HFF-Myc (cell line): Measurements from ENCODE around the gene GTF2IRD2.
A peak's percentile ranks its signal among the peaks of the same experiment; 100 is the strongest.
"Not testable (repeated sequence)": the region's sequence is repeated elsewhere in the genome, so short reads cannot be mapped to it uniquely, and the experiment has no call there.

ENCODE experiments used
- DNase-seq: peaks from one replicate; pipeline ENCODE4 v3.0.0-alpha.2; 2011; ENCODE audit warnings: low read depth; ENCODE audit errors: extremely low read depth
- H3K4me3 ChIP-seq: replicated peaks from 2 replicates; pipeline ENCODE4 v1.5.1; 2011; ENCODE audit warnings: low read depth, mild to moderate bottlenecking, control low read depth, low read length

Gene GTF2IRD2

DNA sequence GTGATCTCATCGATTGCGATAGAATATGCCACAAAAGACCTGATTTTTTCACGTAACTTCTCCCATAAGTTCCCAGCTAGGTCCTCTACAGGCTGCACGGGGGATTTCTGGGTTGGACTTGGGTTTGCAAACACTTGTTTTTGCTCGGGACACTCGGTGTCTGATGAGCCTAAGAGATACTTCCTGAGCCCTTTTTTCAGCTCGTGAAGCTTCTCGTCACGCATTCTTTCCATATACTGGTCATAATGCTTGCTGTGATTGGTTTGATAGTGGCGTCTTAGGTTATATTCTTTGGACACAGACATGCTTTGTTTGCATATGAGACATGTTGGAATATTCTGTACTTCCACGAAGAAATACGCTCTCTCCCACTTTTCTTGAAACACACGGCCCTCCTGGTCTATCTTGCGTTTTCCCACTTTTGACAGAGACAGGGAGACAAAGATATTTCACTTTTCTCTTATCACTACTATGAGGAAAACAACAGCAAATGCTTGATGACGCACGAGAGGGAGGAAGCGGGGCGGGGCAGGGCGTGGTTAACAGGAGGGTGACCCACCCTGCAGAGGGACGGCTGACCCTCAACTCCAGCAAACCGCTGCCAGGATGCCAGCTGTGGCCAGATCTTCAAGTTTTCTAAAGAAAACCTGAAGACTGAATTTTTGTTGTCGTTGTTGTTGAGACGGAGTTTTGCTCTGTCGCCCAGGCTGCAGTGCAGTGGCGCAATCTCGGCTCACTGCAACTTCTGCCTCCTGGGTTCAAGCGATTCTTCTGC is 53.4 kb downstream of the GTF2IRD2 start:
- not testable (repeated sequence) for DNase-seq, H3K4me3 ChIP-seq

GRCh38 chr7:74789200-74789736 is 62.1 kb downstream of the GTF2IRD2 start:
- not testable (repeated sequence) for H3K4me3 ChIP-seq, DNase-seq

DNA sequence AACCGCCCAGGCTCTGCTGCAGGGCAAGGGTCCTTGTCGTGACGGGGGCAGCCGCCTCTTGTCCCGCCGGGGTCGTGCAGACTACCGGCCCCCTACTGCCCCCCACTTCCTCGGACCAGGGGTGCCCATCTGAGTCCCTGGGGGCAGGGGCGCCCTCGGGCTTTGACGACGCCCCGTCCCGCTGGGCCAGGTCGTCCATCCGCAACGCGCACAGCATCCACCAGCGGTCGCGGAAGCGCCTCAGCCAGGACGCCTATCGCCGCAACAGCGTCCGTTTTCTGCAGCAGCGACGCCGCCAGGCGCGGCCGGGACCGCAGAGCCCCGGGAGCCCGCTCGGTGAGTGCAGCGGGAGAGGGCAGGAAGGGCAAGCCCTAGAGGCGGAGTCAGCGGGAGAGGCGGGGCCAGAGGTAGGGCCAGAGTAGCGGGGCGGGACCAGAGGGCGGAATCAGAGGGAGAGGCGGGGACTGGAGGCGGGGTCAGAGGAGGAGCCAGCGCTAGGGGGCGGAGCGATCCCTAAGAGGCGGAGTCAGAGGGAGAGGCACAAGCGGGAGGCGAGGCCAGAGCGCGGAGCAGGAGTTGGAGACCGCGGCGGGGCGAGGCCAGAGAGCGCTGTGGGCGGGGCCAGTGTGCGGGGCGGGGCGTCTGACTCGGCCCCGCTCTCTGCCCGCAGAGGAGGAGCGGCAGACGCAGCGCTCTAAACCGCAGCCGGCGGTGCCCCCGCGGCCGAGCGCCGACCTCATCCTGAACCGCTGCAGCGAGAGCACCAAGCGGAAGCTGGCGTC is 62.8 kb downstream of the GTF2IRD2 start:
- not testable (repeated sequence) for DNase-seq
- peak overlapping the region; percentile 20; the same call in 1 of the 2 replicates for H3K4me3 ChIP-seq

DNA sequence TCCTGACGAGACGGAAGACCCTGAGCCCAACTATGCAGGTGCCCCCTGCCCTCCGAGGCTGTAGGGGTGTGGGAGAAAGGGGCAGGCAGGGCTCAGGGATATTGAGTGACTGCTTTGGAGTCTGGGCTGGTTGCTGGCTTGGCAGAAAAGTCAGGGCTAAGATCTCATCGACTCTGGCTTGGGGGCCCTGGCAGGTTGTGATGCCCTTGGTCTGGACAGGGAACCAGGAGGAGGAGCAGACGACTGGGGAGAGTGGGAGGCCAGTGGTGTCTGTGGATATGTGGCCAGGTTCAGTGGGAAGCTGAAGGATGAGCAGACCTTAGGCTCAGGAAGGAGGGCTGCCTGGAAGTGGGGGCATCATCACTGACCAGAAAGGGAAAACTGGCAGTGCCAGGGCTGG is 67.8 kb downstream of the GTF2IRD2 start:
- not testable (repeated sequence) for DNase-seq, H3K4me3 ChIP-seq

- not testable (repeated sequence) for H3K4me3 ChIP-seq, DNase-seq
Observed at GRCh38 chr7:74781746-74782145, 69.7 kb downstream of the GTF2IRD2 start.

GRCh38 chr7:74779053-74779452 is 72.4 kb downstream of the GTF2IRD2 start:
- not testable (repeated sequence) for DNase-seq, H3K4me3 ChIP-seq

GRCh38 chr7:74775111-74775510 is 76.3 kb downstream of the GTF2IRD2 start:
- not testable (repeated sequence) for H3K4me3 ChIP-seq, DNase-seq

DNA sequence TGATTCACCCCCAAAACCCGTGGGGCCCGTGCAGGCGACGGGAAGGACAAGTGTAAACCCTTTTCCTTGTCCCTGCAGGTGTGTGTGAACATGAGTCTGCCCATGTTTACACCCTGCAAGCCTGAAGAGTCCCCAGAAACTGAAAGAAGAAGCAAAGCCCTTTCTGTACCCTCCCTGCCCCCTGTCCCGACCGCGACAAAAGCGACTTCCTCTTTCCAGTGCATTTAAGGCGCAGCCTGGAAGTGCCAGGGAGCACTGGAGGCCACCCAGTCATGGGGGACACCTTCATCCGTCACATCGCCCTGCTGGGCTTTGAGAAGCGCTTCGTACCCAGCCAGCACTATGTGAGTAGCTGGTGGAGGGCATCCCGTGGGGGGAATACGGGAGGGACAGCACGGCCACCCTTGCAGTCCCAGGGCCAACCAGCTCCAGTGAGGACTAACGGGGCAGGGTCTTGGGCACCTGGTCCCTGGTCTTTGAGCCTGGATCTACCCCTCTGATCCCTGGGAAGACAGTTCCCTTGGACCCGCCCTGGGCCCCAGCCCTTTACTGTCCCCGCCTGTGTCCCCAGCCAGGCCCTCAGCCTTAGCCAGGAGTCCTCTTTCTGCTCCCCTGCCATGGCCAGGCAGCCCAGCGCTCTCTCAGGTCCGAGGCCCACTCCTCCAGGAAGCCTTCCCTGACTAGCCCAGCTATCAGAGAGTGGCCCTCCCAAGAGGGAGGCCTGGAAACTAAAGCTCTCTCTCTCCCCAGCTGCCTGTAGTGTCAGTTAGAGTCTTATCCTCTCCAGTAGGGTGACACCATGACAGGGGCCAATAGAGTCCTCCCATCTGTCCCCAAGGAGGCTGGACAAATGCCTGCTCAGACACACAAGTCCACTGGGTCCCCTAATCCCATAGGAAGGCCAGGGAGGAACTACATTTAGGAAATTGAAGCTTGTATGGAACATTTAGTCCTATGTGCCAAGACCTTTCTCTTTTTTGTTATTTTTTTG is 77.3 kb downstream of the GTF2IRD2 start, which contains the start of gene NCF1:
NCF1 (plus strand) TSS at position 252 of the 991 bp plus-strand sequence; CDS start at position 273, 21 bp downstream.
- DNase-seq, H3K4me3 ChIP-seq: not testable (repeated sequence)

DNA sequence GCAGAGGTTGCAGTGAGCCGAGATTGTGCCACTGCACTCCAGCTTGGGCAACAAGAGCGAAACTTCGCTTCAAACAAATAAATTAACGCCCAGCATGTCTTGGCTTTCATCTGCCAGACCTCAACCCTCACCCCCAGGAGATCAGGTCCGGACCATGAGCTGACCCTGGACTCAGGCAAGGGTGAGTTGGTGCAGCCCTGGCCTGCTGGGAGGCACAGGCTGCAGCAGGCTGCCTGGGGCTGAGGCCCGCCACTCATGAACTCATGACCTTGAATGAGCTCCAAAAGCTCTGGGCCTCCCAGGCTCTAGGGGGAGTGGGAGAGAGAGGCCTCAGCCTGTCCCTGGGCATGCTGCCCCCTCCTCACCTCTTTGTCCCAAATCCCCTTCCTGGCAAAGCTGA is 79.3 kb downstream of the GTF2IRD2 start:
- DNase-seq, H3K4me3 ChIP-seq: not testable (repeated sequence)

GRCh38 chr7:74770062-74770461 is 81.3 kb downstream of the GTF2IRD2 start:
- not testable (repeated sequence) for H3K4me3 ChIP-seq, DNase-seq

DNA sequence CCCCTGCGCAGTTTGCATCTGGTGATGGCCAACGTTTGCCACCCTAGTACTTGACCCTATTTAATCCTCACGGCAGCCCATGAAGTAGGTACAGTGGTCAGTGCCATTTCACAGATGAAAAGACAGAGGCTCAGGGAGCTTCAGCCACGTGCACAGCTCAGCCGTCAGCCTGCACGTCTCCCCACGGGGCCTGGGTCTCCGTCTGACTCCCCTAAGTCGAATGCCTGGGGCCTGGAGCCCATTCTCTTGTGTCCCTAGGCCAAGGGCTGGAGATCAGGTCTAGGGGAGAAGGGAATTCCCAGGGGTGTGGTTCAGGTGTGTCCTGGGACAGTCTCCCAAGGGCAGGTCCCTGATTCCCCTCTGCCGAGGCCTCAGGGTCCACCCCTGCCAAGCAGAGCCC is 84.4 kb downstream of the GTF2IRD2 start:
- H3K4me3 ChIP-seq: not testable (repeated sequence)

DNA sequence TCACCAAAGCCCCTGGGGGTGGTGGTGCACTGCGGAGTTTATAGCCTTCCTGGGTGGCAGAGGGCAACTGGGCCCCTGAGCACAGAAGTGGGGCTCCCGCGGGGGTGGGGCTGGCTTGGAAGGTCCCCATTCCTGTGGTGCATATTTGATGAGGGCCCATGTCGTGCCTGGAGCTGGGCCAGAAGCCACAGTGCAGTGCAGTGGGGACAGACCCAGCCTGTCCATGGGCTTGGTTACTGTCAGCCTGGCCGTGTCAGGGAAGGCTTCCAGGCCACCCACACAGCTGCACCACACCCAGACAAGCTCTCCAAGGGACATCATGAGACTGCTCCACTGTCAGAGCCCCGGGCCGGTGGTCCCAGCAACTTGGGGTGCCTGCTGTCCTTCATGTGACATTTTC is 84.9 kb downstream of the GTF2IRD2 start:
- DNase-seq, H3K4me3 ChIP-seq: not testable (repeated sequence)

More for the DNA sequence above, 84.4 kb downstream of the GTF2IRD2 start:
- not testable (repeated sequence) for DNase-seq

DNA sequence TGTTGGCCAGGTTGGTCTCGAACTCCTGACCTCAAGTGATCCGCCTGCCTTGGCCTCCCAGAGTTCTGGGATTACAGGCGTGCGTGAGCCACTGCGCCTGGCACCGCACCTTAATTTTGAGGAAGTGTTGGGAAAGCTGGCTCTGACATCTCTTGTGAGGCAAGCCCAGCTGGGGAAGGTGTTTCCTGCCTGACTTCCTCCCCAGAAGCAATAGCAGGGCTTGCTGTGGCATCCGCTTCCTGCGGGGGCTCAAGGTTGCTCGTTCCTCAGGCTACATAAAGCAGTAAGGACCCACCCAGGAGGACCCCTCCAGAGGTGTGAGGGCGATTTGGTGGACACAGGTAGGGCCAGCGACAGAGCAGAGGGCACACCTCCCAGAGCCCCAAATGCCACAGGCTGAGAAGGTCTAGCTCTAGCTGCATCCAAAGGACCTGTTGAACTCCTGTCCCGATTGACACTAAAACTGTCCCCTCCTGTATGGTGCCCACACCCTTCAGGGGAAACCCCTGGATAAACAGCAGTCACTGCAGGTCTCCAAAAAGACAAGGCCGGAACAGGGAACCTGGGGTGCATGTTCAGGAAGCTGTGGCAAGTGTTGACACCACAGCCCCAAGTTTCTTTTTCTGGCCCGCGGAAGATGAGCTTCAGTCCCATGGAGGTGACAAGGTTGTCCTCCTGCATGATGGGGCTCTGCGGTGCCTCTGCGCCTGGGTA is 86.0 kb downstream of the GTF2IRD2 start:
- DNase-seq, H3K4me3 ChIP-seq: not testable (repeated sequence)

DNA sequence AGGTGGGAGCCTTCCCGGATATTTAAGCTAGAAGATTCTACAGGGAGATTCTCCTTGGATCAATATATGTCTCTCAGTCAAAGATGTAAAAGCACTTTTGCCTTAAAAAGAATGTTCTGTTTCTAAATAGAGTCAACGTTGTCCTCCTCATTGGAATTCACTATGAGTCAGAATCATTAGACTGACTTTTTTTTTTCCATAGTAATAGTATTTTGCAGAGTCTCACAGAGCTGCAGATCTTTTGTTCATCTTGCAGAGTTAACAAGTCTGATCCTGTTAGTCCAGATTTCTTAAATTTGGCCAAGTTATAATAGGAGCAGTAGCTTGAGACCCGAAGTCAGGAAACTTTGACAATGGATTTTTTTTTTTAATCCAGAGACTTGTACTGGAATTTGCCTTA is 92.4 kb downstream of the GTF2IRD2 start:
- DNase-seq, H3K4me3 ChIP-seq: not testable (repeated sequence)

DNA sequence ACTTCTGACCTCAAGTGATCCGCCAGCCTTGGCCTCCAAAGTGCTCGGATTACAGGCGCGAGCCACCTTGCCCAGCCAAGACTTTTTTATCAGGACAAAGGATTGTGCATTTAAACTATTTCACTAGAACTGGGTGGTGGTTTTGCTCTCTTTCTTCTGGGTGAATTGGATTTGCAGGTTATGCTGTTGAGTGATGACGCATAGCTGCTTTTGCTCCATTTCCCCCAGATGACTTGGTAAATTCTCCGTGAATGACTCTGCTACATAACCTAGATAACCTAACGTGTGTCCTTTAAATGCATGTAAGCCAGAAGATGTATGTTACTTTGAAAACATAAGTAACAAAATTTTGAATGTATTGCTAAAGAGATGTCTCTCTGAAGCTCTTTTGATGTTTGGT is 93.1 kb downstream of the GTF2IRD2 start:
- DNase-seq, H3K4me3 ChIP-seq: not testable (repeated sequence)

DNA sequence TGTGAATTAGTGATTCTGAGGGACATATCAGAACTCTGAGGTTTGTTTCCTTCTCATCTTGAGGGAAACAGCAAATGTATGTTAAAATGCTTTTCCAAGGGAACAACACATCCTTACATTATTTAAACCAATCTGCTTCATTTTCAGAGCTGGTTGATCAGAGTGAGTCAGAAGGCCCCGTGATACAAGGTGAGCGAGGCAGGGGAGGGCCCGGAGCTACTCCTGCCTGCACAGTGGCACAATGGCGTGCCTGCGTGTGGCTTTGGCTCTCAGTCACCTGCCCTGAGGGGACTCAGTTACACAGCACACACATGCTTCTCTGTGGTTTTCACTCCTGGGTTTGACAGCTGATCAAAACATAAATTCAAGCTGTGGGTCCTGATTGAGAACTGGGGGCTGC is 94.7 kb downstream of the GTF2IRD2 start:
- DNase-seq, H3K4me3 ChIP-seq: not testable (repeated sequence)

- not testable (repeated sequence) for DNase-seq, H3K4me3 ChIP-seq
Observed at GRCh38 chr7:74753921-74754482, 97.4 kb downstream of the GTF2IRD2 start.
